ENCODE measurements around the gene ZFP92.

ZFP92 gene

GRCh38 chrX:153445856-153446635 lies 34.8 kb downstream of the ZFP92 start, which contains the start of gene TREX2:
TSS of gene TREX2 (minus strand) at chrX:153446056. CDS start at chrX:153445430, 626 bp downstream.
- no peak for TF ChIP-seq CTCF (conservative IDR thresholded peaks at IDR 0.05; ENCODE audit: low read length)
- no peak within 1 kb of the TSS for H3K4me3 ChIP-seq (ENCODE audit: low read length)
- no peak for DNase-seq (ENCODE audit: low read depth)

DNA sequence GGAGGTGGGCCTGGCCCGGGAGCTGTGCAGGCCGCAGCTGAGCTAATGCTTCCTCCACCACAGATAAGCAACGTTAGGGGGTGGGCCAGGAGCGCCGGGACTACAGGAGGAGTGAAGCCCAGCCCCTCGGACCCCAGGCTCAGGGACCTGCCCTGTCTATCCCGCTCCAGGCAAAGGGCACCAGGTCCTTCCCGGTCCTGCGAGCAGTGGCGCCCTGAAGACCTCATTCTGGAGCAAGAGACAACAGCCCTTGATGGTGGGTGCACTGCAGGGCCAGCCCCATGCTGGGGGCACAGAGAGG lies 35.3 kb downstream of the ZFP92 start:
- no peak for DNase-seq (ENCODE audit: low read depth)
- H3K4me3 ChIP-seq (ENCODE audit: low read length): no peak overlapping the region
- TF ChIP-seq CTCF (conservative IDR thresholded peaks at IDR 0.05; ENCODE audit: low read length): no peak

DNA sequence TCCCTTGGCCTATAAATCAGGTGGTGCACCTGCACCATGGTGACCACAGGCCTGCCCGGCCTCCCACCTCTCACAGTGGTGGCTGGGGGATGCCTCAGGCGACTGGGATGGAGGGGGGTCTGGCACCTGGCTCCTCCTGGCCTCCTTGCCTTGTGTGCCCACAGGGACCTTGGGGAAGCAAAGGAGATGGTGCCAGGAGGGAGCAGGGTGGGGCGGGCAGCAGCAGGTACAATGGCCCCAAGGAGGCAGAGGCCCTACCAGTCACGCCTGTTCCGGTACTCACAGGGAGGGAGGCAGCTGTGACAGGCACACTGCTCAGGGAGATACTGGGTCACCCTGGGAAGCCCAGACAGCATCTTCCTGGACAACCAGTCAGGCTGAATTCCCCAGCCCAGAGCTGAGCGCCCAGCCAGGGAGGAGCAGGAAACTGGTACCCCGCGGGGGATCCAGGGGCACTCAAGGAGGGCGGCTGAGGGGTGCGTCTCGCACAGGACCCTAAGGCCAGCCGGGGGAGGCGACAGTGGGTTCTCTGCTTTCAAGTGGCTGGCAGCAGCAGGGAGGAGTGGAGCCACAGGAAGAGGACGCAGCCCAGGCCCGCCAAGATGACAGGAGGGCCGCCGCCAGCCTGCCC lies 35.8 kb downstream of the ZFP92 start:
- no peak for DNase-seq (ENCODE audit: low read depth)
- no peak overlapping the region for H3K4me3 ChIP-seq (ENCODE audit: low read length)
- no peak for TF ChIP-seq CTCF (conservative IDR thresholded peaks at IDR 0.05; ENCODE audit: low read length)

- TF ChIP-seq CTCF (conservative IDR thresholded peaks at IDR 0.05; ENCODE audit: low read length): no peak
- no peak for DNase-seq (ENCODE audit: low read depth)
- H3K4me3 ChIP-seq (ENCODE audit: low read length): no peak overlapping the region
Measured at GRCh38 chrX:153447581-153447960, 36.3 kb downstream of the ZFP92 start.

GRCh38 chrX:153448556-153449367 lies 37.5 kb downstream of the ZFP92 start:
- DNase-seq (ENCODE audit: low read depth): no peak

DNA sequence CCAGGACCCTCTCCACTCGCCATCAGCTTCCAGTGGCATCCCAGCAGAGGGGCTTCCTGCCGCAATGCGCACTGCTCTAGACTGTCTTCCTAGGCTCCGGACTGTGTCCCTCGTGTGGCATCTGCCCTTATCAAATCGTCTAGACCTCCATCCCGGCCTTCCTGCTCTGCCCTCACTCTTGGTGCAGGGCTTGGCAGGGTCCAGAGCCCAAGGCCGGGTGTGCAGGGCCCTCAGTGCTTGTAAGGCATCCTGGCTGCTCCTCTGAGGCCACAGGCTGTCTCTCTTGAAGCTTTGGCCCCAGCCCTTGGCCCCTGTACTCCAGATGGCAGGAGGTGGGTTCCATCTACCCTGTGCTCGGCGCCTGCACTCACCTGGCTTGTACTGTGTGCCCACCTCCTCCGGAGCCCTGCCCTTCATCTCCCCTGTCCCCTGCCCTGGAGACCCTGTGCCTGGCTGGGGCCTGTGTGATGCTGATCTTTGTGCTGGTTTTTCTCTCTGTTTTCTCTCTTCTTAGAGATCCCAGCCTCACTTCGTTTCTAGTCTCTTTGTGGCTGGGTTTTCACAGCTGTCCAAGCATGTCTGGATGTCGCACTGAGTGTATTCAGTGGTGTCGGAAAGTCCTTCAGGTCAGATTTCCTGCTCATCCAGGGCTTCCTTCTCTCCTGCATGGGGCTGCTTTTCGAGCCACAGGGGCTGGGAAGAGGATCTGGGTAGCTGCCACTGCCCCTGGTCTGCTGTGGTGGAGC lies 38.3 kb downstream of the ZFP92 start:
- no peak for TF ChIP-seq CTCF (conservative IDR thresholded peaks at IDR 0.05; ENCODE audit: low read length)
- DNase-seq (ENCODE audit: low read depth): no peak
- no peak overlapping the region for H3K4me3 ChIP-seq (ENCODE audit: low read length)

More at GRCh38 chrX:153448556-153449367, 37.5 kb downstream of the ZFP92 start:
- no peak for TF ChIP-seq CTCF (conservative IDR thresholded peaks at IDR 0.05; ENCODE audit: low read length)
- no peak overlapping the region for H3K4me3 ChIP-seq (ENCODE audit: low read length)
